GM21360 (cell line): ENCODE data around the gene GMEB2.

ENCODE experiments used
- ATAC-seq: cut with Tn5 transposase; IDR thresholded peaks from one replicate; pipeline ENCODE4 v1.9.1; 2021; ENCODE audit warnings: mild to moderate bottlenecking, moderate library complexity; ENCODE audit not compliant: unreplicated experiment

GMEB2 gene

GRCh38 chr20:63547725-63548480 is 79.0 kb downstream of the GMEB2 start, which contains the start of gene SRMS:
TSS of gene SRMS (minus strand) at chr20:63547749. CDS start at chr20:63547463, 286 bp downstream.
- no peak for ATAC-seq

- ATAC-seq, result no peak
Observed at GRCh38 chr20:63546956-63547724, 79.8 kb downstream of the GMEB2 start.

GRCh38 chr20:63546256-63546955 is 80.5 kb downstream of the GMEB2 start:
- no peak for ATAC-seq

DNA sequence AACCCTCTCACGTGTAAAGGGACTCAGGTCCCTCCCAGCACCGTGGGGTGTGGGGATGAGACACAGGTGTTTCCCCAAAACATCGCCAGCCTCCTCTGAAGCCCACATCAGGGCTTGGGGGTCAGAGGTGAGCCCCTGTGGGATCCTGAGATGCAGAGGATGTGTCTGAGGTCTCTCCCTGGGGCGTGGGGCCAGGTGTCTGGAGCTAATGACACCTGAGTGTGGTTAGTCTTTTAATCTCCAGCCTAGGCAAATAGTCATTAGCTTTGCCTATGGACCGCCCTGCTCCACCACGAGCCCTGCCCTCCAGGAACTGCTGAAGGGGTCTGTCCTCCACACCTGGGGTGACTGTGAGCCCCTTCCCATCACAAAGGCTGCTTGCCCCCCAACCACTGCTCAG is 81.1 kb downstream of the GMEB2 start:
- ATAC-seq, result no peak

GRCh38 chr20:63544958-63545516 is 81.9 kb downstream of the GMEB2 start:
- ATAC-seq, result no peak

DNA sequence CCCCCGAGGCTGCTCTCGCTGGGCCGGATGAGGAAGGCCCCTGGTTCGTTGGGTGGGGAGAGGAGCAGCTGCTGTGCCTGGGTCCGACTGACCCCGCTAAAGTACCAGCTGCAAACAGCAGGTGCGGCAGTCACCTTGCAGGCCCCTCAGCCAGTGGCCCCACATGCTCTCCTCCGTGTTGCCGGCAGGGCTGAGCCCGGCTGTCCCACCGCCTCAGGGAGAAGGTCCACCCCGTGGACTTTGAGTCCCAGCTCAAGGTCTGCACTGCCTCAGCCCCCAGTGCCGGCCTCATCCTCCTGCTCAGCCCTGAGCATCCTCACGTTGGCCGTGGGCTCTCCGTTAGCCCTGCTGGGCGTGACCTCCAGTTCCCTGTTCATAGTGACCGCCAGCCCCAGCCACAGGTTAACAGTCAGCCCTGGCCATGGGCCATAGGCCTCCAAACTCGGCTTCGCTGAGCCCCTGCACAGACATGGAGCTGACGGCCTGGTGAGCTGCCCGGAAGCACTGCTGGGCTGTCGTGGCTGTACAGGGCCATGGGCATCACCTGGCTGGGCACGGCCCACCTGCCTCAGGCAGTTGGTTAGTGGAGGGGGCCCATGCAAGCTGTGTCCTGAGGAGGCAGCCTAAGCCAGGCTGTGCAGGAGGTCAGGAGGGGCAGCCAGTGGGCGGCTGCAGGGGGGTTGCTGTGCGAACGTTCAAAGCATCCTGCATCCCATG is 82.5 kb downstream of the GMEB2 start:
- no peak for ATAC-seq

DNA sequence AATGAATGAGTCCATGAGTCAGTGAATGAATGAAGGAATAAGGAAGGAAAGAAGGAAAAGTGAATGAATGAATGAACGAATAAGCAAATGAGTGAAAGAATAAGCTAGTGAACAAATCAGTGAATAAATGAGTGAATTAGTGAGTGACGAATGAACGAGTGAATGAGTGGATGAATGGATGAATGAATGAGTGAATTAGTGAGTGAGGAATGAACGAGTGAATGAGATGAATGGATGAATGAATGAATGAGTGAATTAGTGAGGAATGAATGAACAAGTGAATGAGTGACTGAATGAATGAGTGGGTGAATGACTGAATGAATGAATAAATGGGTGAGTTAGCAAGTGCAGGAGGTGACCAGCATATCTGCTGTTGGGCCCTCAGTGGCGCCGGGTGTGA is 83.2 kb downstream of the GMEB2 start:
- ATAC-seq, result no peak

DNA sequence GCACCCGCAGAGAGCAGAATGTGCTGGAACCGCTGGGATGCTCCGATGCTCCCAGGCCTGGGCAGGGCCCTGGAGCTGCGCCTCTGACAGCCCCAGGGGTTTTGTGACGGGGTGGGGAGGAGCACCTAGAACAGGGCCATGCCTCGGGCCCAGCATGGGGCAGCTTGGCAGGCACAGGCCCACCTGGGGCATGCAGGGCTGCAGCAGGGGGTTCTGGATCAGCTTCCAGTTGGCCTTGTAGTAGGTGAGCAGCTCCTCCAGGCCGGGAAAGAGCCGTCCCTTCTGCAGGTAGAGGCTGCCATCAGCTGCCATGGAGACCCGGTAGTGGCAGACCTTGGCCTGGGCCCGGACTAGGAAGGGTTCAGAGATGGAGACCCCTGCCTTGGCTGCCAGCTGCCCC is 83.8 kb downstream of the GMEB2 start:
- ATAC-seq, result no peak

GRCh38 chr20:63542696-63543095 is 84.2 kb downstream of the GMEB2 start:
- peak; percentile 45 for ATAC-seq

DNA sequence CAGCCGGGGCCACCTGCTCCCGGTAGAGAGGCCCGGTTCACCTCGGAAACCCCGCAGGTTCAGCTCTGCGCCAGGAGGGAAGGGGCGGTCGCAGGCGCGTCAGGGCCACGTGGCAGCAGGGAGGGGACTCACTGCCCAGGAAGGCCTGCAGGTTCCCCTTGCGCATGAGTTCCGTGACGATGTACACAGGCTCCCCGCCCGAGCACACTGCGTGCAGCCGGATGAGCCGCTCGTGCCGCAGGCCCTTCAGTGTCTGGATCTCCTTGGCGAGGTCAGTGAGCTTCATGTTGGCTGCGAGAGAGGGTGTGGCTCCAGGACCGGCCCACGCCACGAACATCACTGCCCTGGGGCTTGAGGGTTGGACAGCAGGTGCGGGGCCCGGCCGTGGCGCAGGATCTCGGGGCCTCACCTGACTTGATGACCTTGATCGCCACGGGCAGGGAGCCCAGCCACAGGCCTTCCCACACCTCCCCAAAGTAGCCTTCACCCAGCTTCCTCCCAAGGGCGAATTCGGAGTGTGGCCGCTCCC is 84.8 kb downstream of the GMEB2 start:
- no peak for ATAC-seq

DNA sequence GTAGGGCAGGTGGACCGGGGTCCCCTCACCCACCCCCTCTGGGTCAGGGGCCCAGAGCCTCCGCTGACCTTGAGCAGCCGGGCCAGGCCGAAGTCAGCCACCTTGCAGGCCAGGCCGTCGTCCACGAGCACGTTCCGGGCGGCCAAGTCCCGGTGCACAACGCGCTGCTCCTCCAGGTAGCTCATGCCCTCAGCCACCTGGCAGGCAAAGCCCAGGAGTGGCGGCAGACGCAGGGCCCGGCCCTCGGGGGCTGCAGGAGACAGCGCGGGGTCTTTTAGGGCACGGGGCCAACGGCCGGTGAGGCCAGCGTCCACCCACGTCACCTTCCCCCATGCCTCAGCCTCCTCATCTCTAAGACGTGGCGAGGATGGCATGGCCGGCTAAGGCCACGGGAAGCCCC is 85.5 kb downstream of the GMEB2 start:
- no peak for ATAC-seq

DNA sequence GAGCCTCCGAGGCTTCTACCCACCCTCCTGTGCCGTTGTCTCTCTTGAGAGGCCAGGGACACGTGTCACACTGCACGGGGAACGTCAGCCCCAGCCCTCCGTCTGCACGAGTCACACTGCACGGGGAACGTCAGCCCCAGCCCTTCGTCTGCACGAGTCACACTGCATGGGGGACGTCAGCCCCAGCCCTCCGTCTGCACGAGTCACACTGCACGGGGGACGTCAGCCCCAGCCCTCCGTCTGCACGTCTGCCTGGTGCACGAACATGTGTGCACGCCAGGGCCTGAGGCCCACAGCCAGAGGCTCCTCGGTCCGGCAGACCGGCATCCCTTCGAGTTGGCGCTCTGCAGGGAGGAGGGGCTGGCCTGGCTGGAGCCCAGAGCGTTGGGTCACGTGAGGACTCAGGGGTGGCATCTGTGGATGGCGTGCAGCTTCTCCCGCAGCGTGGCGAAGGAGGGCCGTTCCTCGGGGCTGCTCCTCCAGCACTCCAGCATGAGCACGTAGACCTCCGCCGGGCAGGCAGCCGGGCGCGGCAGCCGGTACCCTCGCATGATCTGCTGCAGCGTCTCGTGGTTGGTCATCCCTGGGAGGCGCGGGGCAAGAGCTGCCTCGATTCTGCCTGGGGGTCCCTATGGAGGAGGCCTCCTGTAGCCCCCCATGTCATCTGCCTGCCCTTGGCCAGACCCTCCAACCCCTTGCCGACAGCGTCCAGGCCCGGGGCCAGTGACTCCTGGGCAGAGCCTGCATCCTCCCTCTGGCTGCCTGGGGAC is 86.3 kb downstream of the GMEB2 start:
- no peak for ATAC-seq

- no peak for ATAC-seq
Observed at GRCh38 chr20:63539441-63540370, 87.2 kb downstream of the GMEB2 start.

DNA sequence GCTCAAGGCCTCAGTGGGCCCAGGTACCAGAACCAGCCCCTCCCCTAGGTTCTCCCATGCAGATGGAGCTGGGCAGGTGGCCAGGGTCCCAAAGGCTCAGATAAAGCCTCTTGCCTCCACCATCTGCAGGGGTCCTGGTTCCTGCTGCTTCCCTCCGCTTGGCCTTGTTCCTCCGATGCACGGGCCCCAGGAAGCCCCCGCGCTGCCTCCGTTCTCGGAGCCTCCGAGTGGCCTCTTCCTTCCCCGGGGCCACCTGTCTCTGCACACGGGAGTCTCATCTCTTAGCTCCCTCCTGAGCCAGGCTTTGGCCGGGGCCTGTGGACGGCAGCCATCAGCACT is 87.8 kb downstream of the GMEB2 start:
- no peak for ATAC-seq

DNA sequence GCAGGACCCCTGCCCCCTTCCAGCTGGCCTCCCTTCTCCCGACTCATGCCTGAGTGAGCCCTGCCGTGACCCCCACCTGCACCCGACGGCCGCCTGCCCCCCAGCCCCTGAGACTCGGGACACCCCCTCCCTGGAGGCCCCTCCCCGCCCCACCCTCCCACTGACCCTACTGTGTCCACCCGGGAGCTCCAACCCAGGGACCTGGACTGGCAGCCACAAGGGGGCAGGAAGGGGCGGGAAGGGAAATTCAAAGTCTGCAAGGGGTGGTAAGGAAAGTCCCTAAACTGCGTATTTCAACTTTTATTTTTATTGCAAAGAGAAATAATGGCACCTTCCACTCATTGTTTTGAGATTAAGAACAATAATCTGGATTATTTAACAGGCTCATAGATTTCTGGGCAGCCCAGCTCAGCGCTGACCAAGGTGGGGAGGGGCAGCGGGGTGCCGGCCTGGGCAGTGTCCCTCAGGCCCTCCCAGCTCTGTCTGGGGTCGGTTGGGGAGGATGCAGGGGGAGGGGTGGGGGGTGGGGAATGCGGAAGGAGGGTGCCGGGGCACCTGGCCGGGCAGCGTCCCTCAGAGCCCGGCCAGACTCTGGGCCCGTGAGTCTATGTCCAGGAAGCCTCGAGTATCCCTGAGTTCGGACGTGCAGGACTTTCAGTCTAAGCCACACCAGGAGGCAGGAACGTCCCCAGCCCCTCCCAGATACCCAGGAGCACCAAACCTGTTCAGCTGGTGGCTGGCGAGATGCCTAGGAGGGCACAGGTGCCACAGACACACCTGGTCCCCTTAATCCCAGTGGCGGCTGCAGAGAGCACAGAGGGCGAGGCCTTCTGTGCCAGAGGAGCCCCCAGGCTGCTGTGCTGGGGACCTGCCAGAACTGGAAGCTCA is 88.5 kb downstream of the GMEB2 start:
- no peak for ATAC-seq
